NCI-H524 (cell line): ENCODE measurements around the gene PGAP3.
A peak's percentile ranks its signal among the peaks of the same experiment; 100 is the strongest.

Source experiments
- DNase-seq, 2 experiments: peaks; one replicate each; lab custom pipeline; 2025; lab: John Stamatoyannopoulos, UW

Gene PGAP3

DNA sequence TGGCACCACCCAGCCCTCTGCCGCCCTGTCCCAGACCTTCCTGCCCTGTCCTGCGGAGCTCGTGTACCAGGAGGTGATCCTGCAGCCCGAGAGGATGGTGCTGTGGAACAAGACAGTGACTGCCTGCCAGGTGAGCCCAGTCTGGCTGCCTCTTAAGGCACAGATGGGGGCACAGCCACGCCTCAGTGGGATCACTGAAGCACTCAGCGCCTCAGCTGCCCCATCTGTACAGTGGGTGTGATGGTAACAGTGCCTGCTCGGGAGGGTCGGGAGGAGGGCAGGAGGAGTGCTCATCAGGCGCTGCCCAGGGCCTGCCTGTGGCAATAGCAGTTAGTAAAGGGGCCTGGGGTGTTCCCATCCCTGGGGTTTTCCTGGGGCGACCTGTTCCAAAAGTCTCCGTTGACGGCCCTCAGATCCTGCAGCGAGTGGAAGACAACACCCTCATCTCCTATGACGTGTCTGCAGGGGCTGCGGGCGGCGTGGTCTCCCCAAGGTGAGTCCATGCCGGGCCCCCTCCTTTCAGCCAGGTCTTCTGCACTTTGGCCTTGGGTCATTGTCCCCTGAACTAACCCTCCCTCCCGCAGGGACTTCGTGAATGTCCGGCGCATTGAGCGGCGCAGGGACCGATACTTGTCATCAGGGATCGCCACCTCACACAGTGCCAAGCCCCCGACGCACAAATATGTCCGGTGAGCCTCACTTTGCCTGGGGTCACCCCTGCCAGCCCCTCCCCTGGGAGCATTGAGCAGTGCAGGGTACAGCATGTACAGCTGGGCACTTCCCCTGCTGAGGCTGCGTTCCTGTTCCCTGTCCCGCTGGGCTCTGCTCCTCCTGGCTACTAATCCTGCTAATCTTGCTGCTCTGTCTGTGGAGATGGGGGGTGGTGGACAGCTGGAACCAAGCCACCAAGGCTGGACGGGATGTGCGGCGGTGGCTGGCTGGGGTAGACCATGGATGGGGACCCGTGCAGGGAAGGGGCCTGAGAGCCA, 27.2 kb downstream of the PGAP3 start:
- peak; percentile 53 to 76 for DNase-seq

DNA sequence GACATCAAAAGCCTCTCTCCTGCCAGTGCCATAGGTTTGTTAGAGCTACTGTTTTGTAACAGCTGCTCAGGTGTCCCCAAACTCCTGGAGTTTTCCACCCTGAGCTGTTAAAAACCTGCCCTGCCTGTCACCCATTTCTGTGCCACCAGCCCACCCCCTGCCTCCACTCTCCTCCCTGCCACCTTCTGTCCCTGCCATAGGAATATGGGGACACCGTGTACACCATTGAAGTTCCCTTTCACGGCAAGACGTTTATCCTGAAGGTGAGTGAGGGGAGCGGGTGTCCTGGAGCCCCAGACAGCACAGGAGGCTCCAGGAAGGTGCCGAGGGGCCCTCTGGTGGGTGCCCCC, 27.9 kb downstream of the PGAP3 start:
- no peak for DNase-seq

DNA sequence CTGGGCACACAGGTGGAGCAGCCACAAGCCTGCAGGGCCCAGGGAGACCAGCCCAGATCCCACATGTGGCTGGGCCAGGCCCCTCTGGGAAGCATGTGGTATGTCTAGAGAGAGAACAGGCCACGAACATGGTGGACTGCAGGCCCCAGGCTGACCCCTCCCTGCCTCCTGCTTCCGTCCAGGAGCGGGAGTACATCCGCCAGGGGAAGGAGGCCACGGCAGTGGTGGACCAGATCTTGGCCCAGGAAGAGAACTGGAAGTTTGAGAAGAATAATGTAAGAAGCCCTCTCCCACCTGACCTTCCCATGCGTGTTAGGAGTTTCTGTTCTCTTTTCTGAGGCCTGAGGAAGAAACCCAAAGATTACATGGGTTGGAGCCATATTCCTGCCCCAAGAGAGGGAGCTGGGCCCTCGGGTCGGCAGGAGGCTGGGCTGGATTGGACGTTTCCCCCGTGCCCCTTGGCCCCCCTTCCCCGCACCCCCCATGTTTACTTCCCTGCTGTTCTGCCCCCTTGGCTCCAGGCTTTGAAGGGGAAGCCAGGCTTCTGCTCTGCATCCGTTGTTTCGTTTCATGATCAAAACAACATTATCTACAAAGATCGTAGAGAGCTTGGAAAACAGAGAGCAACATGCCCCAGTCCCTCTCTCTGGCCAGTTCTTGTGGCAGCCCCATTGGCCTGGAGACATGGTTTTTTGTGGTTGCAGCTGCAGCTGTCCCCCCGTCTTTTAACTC, 28.4 kb downstream of the PGAP3 start:
- no peak for DNase-seq

DNA sequence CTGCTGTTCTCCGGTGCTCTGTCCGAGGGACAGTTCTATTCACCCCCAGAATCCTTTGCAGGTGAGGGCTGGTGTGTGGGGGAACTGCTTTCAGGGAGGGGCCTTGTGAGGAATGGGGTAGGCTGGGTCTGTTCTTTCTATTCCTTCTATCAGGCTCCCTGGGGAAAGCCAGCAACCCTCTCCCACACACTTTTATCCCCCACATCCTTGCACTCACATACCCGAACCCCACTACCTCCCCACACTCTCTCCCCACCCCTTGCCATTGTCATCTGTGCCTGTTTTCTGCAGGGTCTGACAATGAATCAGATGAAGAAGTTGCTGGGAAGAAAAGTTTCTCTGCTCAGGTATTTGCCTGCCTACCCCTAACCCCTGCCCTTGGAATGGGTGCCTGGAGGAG, 29.1 kb downstream of the PGAP3 start:
- no peak for DNase-seq

DNA sequence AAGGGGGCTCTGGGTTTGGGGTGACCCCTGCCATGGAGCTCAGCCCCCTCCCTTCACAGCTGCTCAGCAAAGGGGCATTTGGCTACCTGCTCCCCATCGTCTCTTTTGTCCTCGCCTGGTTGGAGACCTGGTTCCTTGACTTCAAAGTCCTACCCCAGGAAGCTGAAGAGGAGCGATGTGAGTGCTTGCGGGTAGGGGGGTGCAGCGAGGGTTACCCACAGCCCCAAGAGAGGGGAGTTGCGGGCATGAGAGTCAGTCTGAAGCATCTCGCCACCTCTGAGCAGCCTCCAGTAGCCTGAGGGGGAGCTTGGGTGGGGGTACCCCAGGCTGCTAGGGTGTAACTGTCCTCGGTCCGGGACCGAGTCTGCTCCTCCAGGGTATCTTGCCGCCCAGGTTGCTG, 29.5 kb downstream of the PGAP3 start:
- DNase-seq = no peak

DNA sequence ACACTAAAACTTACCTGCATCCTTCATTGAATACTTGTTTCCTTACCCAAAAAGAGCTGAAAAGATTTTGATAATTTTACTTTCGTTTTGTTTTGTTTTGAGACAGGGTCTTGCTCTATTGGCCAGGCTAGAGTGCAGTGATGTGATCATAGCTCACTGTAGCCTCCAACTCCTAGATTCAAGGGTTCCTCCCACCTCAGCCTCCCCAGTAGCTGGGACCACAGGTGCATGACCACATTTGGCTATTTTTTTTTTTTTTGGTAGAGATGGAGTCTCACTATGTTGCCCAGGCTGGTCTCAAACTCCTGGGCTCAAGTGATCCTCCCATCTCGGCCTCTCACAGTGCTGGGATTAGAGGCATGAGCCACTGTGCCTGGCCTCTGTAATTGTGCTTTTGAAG, 32.8 kb downstream of the PGAP3 start:
- DNase-seq = no peak

DNA sequence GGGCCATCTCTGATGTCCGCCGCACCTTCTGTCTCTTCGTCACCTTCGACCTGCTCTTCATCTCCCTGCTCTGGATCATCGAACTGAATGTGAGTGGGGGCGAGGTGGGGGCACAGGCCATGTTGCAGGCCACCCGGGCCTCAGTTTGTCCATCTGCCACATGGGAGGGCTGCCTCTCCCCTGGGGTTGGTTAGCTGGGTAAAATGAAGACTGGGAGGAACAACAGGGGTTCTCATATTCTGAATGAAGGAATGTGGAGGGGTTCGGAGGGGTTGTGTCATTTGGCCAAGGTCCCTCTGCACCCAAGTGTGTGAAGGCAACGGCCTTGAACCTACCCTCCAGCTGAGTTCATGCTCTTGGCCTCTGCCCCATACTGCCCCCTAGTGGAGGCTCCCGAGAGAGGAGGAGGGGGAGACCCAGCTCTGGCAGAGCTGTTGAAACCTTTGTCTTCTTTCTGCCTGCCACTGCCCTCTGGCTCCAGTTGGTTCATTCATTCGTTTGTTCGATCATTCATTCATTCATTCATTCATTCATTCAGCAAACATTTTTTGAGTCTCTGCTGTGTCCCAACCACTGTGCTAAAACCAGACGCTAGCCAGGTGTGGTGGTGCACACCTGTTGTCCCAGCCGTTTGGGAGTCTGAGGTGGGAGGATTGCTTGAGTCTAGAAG, 34.1 kb downstream of the PGAP3 start:
- DNase-seq = peak; percentile 20 to 39

DNA sequence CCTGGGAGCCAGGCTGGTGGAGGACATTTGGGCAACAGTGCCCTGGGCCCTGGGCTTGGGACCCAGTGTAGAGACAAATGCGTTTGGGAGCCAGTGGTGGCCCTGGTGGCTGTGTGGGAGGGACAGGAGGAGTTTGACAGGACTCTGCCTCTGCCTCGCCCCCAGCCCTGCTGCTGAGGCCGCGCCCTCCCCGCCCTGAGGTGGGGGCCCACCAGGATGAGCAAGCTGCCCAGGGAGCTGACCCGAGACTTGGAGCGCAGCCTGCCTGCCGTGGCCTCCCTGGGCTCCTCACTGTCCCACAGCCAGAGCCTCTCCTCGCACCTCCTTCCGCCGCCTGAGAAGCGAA, 34.6 kb downstream of the PGAP3 start:
- no peak for DNase-seq

DNA sequence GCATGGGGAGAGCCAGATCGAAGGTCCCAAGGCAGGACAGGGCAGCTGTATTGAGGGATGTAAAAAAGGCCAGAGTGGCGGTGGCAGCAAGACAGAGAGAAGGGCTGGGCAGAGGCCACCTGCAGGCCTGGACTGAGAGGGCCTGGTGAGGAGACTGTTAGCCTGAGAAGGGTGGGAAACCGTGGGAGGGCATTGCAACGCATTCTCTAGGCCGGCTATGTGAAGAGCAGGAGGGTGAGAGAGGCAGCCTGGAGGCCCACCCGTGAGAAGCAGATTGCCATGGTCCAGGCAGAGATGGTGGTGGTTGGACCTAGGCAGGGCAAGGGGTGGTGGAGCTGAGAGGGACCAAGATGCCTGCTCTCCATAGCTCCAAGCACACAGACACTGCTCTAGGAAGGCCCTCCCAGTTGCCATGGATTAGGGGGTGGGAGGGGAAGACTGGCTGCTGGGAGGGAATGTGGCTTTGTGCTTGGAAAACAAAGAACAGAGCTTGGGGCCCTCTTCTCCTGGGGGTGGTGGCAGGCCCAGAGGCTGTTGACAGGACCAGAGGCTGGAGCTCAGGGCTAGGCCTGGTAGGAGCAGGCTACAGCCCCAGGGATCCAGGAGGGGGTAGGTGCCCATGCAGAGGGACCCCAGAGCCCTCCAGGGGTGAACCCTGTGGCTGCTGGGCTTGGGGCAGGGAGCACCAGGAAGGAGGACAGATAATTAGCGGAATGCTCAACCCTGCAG, 35.1 kb downstream of the PGAP3 start:
- DNase-seq = no peak

DNA sequence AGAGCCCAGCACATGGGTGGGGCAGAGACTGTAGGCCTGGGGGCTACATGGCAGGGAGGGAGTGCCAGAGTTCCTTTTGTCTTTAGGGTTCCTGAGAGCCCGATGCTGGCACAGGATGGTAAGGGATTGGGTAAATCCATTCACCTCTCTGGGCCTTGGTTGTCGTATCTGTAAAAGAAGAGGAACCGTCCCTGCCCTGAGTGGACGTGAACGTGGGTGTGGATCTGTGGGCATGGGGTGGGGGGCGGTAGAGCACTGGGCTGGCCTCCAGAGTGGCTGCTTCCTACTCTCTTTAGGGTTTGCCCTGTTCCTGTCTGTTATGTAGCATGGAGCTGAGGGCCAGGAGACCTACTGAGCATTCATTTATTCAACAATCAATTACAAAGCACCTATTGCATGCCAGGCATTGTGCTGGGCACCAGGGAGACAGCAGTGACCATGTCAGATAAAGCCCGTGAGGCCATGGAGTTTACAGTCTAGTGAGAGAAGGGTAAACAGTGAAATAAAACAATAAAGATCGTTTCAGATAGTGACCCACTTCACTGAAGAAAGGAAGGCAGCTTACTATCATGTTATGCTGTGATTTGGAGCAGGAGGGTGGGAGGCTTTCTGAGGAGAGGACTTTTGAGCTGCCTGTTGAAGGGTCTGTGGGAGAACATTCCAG, 35.8 kb downstream of the PGAP3 start:
- no peak for DNase-seq

DNA sequence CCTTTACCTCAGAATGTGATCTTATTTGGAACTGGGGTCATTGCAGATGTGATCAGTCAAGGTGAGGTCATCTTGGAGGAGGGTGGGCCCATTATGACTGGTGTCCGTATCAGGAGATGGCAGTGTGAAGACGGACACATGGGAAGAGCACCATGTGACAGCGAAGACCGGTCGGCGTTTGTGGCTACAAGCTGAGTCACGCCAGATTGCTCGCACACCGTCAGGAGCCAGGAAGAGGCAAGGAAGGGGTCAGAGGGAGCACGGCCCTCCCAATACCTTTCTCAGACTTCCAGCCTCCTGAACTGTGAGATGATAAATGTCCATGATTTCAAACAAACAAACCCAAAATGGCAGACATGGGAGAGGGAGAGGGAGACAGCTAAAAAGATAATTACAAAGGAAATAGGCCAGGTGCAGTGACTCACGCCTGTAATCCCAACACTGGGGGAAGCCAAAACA, 37.7 kb downstream of the PGAP3 start:
- no peak for DNase-seq

DNA sequence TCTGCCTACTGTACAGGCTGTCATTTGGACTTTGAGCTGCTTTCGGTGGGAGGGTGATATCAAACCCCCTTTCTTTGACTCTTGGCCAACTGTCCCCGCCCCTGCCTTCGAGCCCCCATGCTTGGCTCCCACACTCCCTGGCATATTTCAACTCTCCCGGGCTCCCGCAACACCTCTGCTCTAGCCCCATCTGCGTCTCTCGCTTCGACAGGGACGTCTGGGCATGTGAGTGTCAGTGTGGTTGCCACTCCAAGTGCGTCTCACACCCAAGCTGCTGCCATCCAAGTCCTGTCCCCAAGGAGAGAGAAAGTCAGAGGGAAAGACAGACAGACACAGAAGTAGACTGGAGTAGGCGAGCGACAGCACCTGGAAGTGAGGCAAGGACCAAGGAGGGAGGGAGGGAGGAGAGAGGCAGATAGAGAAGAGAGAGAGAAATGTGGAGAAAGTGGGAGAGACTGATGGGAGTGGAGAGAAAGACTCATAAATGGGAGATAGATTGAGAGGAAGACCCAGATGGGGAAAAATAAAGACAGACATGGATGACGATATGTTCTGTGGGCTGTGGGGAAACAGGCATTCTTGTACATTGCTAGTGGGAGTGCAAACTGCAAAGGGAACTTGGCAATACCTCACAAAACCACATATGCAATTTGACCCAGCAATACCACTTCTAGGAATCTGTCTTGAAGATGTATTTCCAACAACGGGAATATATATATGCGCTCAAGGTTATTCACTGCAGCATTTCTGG, 39.1 kb downstream of the PGAP3 start:
- DNase-seq = no peak

DNA sequence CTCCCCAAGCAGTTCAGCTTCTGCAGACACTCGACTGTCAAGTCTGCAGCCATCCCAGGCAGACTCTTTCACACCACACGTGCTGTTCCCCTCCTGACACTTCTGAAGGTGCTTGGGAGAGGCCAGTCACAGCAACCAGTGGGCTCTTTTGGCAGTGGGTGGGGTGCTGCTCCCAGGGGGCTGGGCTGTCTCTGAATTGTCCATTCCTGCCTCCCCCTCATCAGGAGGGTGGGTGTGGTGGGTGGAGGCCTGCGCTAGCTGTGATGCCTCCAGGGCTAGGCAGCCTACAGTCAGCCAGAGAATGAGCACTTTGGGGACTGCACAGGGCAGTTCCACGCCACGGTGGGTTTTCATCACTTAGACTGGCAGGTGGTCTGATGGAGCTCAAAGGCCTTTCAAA, 40.6 kb downstream of the PGAP3 start:
- no peak for DNase-seq

DNA sequence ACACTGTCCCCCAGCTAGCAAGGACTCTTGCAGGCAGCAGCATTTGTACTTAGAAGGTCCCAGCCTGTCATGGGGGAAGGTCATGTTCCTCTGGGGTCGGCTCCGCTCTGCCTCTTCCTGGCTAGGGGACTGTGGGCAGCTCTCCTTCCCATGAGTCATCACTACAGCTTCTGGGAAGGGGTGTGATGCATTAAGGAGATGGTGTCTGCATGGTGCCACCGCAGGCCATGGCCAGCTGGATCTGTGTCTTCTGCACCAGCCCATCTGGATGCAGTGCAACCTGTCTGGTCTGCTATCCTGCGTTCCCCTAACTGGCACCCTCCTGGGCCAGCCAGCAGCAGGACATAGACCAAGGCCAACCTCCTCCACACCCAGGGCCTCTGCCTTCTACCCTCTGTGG, 44.6 kb downstream of the PGAP3 start:
- no peak for DNase-seq

DNA sequence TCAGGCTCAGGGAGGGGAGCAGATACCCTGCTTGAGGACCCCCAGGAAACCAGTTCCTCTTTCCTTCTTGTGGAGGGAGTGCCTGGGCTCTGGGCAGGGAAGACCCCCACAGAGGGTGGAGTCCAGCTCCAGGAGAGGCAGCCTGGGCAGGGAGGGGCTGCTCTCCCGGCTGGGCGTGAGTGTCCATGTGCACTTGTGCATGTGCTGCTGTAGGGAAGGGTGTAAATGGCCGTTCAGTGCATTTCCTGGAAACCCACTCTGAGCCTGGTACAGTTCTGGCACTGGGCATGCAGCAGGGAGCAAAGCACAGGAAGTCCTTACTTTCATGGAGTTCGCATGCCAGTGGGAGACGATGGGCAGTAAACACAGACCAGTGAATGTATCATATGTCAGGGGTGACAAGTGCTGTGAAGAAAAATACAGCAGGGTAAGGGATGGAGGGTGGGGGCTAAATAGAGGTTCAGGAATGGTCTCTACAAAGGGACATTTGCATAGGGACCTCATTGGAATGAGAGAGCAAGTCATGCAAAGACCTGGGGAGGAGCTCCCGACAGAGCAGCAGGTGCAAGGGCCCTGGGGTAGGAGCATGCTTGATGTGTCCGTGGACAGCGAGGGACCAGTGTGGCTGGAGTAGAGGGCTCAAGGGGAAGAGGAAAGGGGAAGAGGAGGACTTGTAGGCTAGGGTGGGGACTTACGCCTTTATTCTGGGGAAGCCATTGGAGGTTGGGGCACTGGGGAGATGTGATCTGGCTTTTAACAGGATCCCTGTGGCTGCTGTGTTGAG, 45.4 kb downstream of the PGAP3 start:
- DNase-seq = no peak

DNA sequence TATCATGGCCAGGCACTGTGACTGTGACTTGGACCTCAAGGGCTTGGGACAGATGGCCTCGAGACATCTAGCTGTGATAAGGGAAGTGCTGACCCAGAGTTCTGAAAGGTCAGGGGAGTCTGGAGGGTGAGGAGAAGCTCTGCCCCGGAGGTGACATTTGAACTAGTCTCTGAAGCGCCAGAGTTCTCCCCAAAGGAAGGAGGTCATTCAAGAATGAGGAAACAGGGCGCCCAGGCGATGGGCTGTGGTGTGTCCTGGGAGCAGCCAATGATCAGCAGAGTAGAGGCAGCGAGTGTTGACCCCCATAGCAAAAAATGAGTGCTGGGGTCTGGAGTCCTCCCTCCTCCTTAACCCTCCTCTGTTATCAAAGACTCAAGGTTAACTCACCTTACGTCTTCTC, 46.0 kb downstream of the PGAP3 start:
- DNase-seq = no peak

DNA sequence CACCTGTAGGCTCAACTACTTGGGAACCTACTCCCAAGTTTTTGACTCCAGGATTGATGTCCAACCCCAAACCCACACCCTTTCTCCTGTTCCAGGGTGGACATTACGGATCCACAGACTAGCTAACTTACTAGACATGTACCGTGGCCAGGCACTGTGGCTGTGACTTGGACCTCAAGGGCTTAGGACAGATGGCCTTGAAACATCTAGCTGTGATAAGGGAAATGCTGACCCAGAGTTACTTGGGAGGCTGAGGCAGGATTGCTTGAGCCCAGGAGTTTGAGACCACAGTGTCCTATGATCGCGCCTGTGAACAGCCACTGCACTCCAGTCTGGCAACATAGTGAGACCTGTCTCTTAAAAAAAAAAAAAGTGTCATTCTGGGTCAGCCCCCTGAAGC, 46.8 kb downstream of the PGAP3 start:
- no peak for DNase-seq

DNA sequence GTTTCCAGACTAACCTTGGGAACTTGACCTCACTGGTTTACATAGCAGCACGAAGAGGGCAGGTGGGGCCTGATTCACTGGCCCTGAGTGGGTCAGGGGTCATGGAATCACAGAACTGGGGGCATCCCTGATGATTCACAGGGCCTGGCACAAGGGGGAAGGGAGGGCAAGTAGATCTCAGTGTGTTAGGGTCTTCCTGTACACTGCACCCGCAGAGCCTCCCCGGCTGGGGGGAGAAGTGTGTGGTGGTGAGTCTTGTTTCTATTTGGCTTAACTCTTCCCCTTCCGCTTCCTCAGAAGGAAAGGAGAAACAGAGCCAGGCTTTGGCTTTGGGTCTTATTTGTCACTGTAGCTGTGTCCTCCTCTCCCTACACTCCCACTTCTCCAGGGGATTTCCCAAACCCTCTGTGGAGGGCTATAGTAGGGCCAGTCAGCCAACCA, 47.2 kb downstream of the PGAP3 start:
- DNase-seq = no peak

DNA sequence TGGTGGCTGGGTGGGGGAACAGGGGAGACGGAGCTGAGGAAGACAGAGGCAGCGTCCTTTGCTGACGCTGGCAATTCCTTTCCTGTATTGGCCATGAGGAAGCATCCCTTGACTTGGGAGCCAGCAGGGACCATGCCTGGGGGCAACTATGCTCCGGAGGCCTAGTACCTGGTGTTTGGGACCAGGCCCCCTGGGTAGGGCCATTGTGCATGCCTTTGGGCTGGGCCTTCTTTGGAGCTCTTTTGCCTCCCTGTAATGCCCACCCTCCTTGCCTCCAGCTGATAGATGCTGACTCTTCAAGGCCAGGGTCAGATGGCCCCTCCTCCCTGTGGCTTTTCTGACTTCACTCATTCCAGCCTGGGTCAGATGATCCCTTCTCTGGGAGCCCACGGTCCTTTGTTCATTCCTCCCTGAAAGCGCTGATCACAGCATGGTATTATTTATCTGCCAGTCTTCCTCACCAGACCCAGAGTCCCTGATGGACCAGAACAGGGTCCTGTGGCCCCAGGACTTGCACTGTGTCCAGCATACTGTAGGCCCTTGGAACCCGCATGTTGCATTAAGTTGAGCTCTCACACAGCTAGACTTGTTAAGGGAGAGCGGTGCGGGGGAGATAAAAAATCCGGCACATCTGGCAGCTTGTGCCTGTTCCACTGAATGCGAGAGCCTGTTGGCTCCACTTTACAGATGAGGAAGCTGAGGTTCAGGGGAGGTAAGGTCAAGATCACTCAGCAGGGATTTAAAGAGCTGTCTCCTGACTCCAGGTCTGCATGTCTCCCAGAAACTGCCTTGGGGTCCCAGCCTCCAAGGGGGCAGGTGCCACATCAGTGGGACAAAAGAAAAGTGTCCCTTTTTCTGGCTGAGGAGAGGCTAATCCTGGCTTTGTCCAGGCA, 48.0 kb downstream of the PGAP3 start:
- DNase-seq = no peak
